ENCODE data around the gene HSPBP1. TPM values are rescaled to one million over a fixed set of nuclear protein-coding genes. Genes with fewer than 3 reads are reported as not detected.

HSPBP1 gene
- total RNA-seq, 2 donors from 2014 or later = 29.0 to 82.3 TPM

DNA sequence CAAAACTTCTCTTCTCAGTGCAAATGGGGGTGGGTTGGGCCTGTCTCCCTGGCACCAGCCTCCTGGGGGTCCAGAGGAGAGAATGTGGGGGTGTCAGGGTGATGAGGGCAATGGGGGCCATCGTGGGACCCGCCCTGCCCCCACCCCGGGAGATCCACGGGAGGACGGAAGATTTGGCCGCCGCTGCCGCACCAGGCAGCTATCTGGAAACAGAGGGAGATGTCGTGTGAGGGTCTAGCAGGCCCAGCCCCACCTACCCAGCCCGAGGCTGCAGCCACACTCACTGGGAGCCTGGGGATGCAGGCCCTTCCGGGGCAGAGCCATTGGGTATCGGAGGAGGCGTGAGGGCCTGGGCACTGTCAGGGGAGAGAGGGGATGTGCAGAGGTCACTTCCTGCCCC, 49.6 kb downstream of the HSPBP1 start:
- H3K27ac ChIP-seq = no peak overlapping the region
- H3K36me3 ChIP-seq = peaks cover 13% of the 10 kb centered on the region
- no peaks in the 10 kb centered on the region for H3K27me3 ChIP-seq
- no peak overlapping the region for H3K9ac ChIP-seq (ENCODE audit: low read depth in 2 of 2, low read length in 2 of 2)
- no peak for DNase-seq
- no peak overlapping the region for H3K4me3 ChIP-seq
- H3K9me3 ChIP-seq = no peaks in the 10 kb centered on the region
- H3K4me1 ChIP-seq = no peaks in the 10 kb centered on the region
- intact Hi-C loops (cut with DNase I) = no loop called here
- TF ChIP-seq, protein P1, sequence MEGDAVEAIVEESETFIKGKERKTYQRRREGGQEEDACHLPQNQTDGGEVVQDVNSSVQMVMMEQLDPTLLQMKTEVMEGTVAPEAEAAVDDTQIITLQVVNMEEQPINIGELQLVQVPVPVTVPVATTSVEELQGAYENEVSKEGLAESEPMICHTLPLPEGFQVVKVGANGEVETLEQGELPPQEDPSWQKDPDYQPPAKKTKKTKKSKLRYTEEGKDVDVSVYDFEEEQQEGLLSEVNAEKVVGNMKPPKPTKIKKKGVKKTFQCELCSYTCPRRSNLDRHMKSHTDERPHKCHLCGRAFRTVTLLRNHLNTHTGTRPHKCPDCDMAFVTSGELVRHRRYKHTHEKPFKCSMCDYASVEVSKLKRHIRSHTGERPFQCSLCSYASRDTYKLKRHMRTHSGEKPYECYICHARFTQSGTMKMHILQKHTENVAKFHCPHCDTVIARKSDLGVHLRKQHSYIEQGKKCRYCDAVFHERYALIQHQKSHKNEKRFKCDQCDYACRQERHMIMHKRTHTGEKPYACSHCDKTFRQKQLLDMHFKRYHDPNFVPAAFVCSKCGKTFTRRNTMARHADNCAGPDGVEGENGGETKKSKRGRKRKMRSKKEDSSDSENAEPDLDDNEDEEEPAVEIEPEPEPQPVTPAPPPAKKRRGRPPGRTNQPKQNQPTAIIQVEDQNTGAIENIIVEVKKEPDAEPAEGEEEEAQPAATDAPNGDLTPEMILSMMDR (IDR thresholded peaks at IDR 0.05) = no peak

DNA sequence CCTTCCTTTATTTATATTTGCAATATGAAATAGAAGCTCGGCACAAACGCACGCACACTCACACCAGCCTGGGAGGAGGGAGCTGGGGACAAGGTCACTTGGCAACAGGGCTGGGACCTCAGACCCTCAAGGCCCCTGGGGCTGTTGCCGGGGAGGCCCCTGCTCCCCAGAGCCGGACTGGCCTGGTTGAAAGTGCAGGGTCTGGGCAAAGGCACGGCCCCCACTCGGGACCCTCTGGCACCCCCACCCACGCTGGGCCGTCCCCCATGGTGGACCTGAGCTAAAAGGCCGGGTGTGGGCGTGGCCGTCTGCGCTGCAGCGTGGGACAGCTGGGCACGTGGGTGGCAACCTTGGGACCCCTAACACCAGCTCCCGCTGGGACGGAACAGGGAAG, 50.1 kb downstream of the HSPBP1 start:
- intact Hi-C loops (cut with DNase I) = no loop called here
- Histone ChIP-seq H3K4me1 (no peaks in the 10 kb centered on the region), H3K27me3 (no peaks in the 10 kb centered on the region), H3K36me3 (peaks cover 13% of the 10 kb centered on the region), H3K4me3 (no peak overlapping the region), H3K27ac (no peak overlapping the region), H3K9me3 (no peaks in the 10 kb centered on the region), H3K9ac (ENCODE audit: low read depth in 2 of 2, low read length in 2 of 2) (no peak overlapping the region)
- DNase-seq = no peak
- TF ChIP-seq, protein P1 (IDR thresholded peaks at IDR 0.05) = no peak

DNA sequence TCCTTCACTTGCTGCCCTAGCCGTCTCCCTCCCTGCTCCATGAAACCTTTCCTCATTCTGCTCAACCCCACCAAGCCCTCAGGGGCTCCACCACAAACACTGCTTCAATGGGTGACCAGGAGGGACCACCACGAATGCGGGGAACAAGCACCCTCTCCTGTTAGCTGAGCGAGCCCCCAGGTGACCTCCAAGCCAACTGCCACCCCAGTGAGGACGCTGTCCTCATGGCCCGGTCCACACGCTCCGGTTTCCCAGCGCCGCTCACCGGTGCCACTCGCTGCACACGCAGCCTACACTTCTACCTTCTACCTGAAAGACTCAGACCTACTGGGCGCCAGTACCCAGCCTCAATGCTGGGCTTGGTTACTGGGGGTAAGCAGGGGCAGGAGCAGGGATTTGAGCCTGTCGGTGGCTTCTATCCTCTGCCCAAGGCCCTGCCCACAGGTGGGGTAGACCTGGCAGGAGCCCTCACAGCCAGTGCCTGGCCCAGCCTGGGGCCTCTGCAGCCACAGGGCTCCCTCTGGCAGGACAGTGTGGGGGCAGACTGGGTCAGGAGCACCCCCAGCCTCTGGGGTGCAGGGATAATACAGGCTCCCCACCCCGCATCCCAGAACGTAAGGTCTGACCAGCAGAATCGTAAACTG, 50.6 kb downstream of the HSPBP1 start:
- Histone ChIP-seq H3K36me3 (peaks cover 13% of the 10 kb centered on the region), H3K9me3 (no peaks in the 10 kb centered on the region), H3K27me3 (no peaks in the 10 kb centered on the region), H3K4me3 (no peak overlapping the region), H3K27ac (no peak overlapping the region), H3K9ac (ENCODE audit: low read depth in 2 of 2, low read length in 2 of 2) (no peak overlapping the region), H3K4me1 (no peaks in the 10 kb centered on the region)
- DNase-seq = no peak
- TF ChIP-seq, protein P1 (IDR thresholded peaks at IDR 0.05) = no peak
- intact Hi-C loops (cut with DNase I) = no loop called here

DNA sequence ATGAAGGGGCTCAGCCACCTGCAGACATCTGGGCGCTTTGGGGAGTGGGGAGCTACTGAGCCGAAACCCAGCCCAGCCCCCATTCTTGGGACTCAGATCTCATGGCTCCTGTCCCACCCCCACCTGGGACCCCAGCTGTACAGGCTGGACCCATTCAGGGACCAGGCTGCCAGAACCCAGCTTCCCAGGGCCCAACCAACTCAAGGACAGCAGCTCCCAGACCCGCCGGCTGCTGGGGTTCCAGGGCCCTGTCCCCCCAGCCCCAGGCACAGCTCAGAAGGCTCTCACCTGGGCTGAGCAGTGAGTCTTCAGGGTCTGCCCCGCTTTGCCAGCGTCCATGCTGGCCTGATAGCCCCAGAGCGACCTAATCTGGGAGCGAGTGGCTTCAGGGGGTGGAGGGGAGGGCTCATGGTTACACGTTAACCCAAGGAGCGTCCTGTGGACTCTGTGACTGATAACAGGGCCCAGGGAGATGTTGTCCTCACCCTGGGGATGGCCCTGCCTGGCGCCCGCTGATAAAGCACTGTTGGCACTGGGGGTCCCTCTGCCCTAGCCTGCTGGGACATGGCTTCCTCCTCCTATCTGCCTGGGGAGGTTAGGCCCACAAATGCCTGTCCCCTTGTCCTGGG, 51.4 kb downstream of the HSPBP1 start, which contains the start of gene TMEM86B:
TMEM86B (minus strand) TSS at position 361 of the 629 bp plus-strand sequence; CDS start at position 339, 22 bp downstream.
- no peak within 1 kb of the TSS for H3K9ac ChIP-seq (ENCODE audit: low read depth in 2 of 2, low read length in 2 of 2)
- DNase-seq = no peak
- intact Hi-C loops (cut with DNase I) = no loop called here
- H3K4me3 ChIP-seq = no peak within 1 kb of the TSS
- TF ChIP-seq, protein P1 (IDR thresholded peaks at IDR 0.05) = no peak
- H3K27ac ChIP-seq = no peak within 1 kb of the TSS
- H3K36me3 ChIP-seq = peaks cover 13% of the 10 kb centered on the region
- no peaks in the 10 kb centered on the region for H3K4me1 ChIP-seq
- no peaks in the 10 kb centered on the region for H3K27me3 ChIP-seq
- no peaks in the 10 kb centered on the region for H3K9me3 ChIP-seq

DNA sequence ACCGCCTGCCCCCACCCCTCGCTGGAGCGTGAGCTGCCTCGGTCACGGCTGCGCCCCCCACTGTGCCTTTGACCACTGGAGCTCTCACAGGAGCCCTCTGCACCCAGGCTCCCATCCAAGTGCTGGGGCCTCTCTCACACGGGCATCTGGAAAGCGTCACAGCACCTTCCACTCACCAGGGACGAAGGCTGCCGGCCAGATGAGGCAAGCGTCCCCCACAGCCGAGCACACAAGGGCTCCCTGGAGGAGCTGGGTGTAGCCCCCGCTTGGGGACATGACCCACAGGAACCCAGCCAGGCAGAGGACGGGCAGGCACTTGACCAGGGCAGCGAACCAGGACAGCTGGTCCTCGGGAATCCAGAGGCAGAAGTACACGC, 51.9 kb downstream of the HSPBP1 start:
- H3K9me3 ChIP-seq = no peaks in the 10 kb centered on the region
- no peak overlapping the region for H3K9ac ChIP-seq (ENCODE audit: low read depth in 2 of 2, low read length in 2 of 2)
- no peaks in the 10 kb centered on the region for H3K27me3 ChIP-seq
- H3K4me3 ChIP-seq = no peak overlapping the region
- no peaks in the 10 kb centered on the region for H3K4me1 ChIP-seq
- H3K36me3 ChIP-seq = peaks cover 13% of the 10 kb centered on the region
- DNase-seq = no peak
- intact Hi-C loops (cut with DNase I) = no loop called here
- H3K27ac ChIP-seq = no peak overlapping the region
- TF ChIP-seq, protein P1 (IDR thresholded peaks at IDR 0.05) = no peak
